ENCODE measurements around the gene ANKRD52.

The ANKRD52 gene

GRCh38 chr12:56221232-56221756, 36.9 kb downstream of the ANKRD52 start:
- TF ChIP-seq POU2F2 (IDR thresholded peaks at IDR 0.05; ENCODE audit: low read depth, low read length), result no peak
- FAIRE-seq (no peak), DNase-seq (ENCODE audit: insufficient read length, low spot score) (no peak)

- peak; percentile 40 for FAIRE-seq
- TF ChIP-seq SPI1 (IDR thresholded peaks at IDR 0.05; ENCODE audit: low read depth, low read length) (peak; percentile 33; the same call in 1 of the 2 replicates), TAF1 (IDR thresholded peaks at IDR 0.05; ENCODE audit: low read depth, low read length) (no peak), POLR2AphosphoS5 (IDR thresholded peaks at IDR 0.05; ENCODE audit: low read depth, low read length) (no peak), PAX5 (IDR thresholded peaks at IDR 0.05; ENCODE audit: insufficient read depth, low read length, severe bottlenecking) (no peak), POU2F2 (IDR thresholded peaks at IDR 0.05; ENCODE audit: low read depth, low read length) (no peak)
- no peak for DNase-seq (ENCODE audit: insufficient read length, low spot score)
Observed at GRCh38 chr12:56220611-56221231, 37.5 kb downstream of the ANKRD52 start.

- no peak for FAIRE-seq
- TF ChIP-seq POLR2AphosphoS5 (IDR thresholded peaks at IDR 0.05; ENCODE audit: low read depth, low read length) (no peak), PAX5 (IDR thresholded peaks at IDR 0.05; ENCODE audit: insufficient read depth, low read length, severe bottlenecking) (no peak), POLR2A (IDR thresholded peaks at IDR 0.05; ENCODE audit: low read depth, low read length) (no peak), SPI1 (IDR thresholded peaks at IDR 0.05; ENCODE audit: low read depth, low read length) (no peak), TAF1 (IDR thresholded peaks at IDR 0.05; ENCODE audit: low read depth, low read length) (no peak), POU2F2 (IDR thresholded peaks at IDR 0.05; ENCODE audit: low read depth, low read length) (no peak)
- DNase-seq (ENCODE audit: insufficient read length, low spot score), result no peak
Observed at GRCh38 chr12:56219840-56220239, 38.3 kb downstream of the ANKRD52 start.

- DNase-seq (ENCODE audit: insufficient read length, low spot score) (no peak), FAIRE-seq (no peak)
- TF ChIP-seq SPI1 (IDR thresholded peaks at IDR 0.05; ENCODE audit: low read depth, low read length) (no peak), PAX5 (IDR thresholded peaks at IDR 0.05; ENCODE audit: insufficient read depth, low read length, severe bottlenecking) (no peak), TAF1 (IDR thresholded peaks at IDR 0.05; ENCODE audit: low read depth, low read length) (no peak), POLR2A (IDR thresholded peaks at IDR 0.05; ENCODE audit: low read depth, low read length) (no peak), POLR2AphosphoS5 (IDR thresholded peaks at IDR 0.05; ENCODE audit: low read depth, low read length) (no peak), POU2F2 (IDR thresholded peaks at IDR 0.05; ENCODE audit: low read depth, low read length) (no peak)
Observed at GRCh38 chr12:56216461-56216860, 41.7 kb downstream of the ANKRD52 start.

- FAIRE-seq, result no peak
Observed at GRCh38 chr12:56213878-56214277, 44.3 kb downstream of the ANKRD52 start.

GRCh38 chr12:56212361-56212760, 45.8 kb downstream of the ANKRD52 start:
- no peak for FAIRE-seq
- TF ChIP-seq SPI1 (IDR thresholded peaks at IDR 0.05; ENCODE audit: low read depth, low read length) (no peak), TAF1 (IDR thresholded peaks at IDR 0.05; ENCODE audit: low read depth, low read length) (no peak), POLR2A (IDR thresholded peaks at IDR 0.05; ENCODE audit: low read depth, low read length) (no peak), POLR2AphosphoS5 (IDR thresholded peaks at IDR 0.05; ENCODE audit: low read depth, low read length) (no peak)

More at GRCh38 chr12:56213878-56214277, 44.3 kb downstream of the ANKRD52 start:
- TF ChIP-seq TAF1 (IDR thresholded peaks at IDR 0.05; ENCODE audit: low read depth, low read length) (no peak), POLR2AphosphoS5 (IDR thresholded peaks at IDR 0.05; ENCODE audit: low read depth, low read length) (no peak), PAX5 (IDR thresholded peaks at IDR 0.05; ENCODE audit: insufficient read depth, low read length, severe bottlenecking) (no peak), POU2F2 (IDR thresholded peaks at IDR 0.05; ENCODE audit: low read depth, low read length) (no peak), SPI1 (IDR thresholded peaks at IDR 0.05; ENCODE audit: low read depth, low read length) (no peak), POLR2A (IDR thresholded peaks at IDR 0.05; ENCODE audit: low read depth, low read length) (no peak)
- DNase-seq (ENCODE audit: insufficient read length, low spot score), result no peak

GRCh38 chr12:56208006-56208405, 50.2 kb downstream of the ANKRD52 start:
- no peak for FAIRE-seq
- TF ChIP-seq POLR2A (IDR thresholded peaks at IDR 0.05; ENCODE audit: low read depth, low read length) (no peak), TAF1 (IDR thresholded peaks at IDR 0.05; ENCODE audit: low read depth, low read length) (no peak), POLR2AphosphoS5 (IDR thresholded peaks at IDR 0.05; ENCODE audit: low read depth, low read length) (no peak), PAX5 (IDR thresholded peaks at IDR 0.05; ENCODE audit: insufficient read depth, low read length, severe bottlenecking) (no peak), POU2F2 (IDR thresholded peaks at IDR 0.05; ENCODE audit: low read depth, low read length) (no peak), SPI1 (IDR thresholded peaks at IDR 0.05; ENCODE audit: low read depth, low read length) (no peak)
- no peak for DNase-seq (ENCODE audit: insufficient read length, low spot score)

More at GRCh38 chr12:56212361-56212760, 45.8 kb downstream of the ANKRD52 start:
- DNase-seq (ENCODE audit: insufficient read length, low spot score), result no peak

- TF ChIP-seq TAF1 (IDR thresholded peaks at IDR 0.05; ENCODE audit: low read depth, low read length) (no peak), PAX5 (IDR thresholded peaks at IDR 0.05; ENCODE audit: insufficient read depth, low read length, severe bottlenecking) (no peak), POLR2A (IDR thresholded peaks at IDR 0.05; ENCODE audit: low read depth, low read length) (no peak), SPI1 (IDR thresholded peaks at IDR 0.05; ENCODE audit: low read depth, low read length) (no peak), POLR2AphosphoS5 (IDR thresholded peaks at IDR 0.05; ENCODE audit: low read depth, low read length) (no peak)
- FAIRE-seq (peak; percentile 33), DNase-seq (ENCODE audit: insufficient read length, low spot score) (no peak)
Observed at GRCh38 chr12:56206452-56207166, 51.6 kb downstream of the ANKRD52 start.

GRCh38 chr12:56205445-56205844, 52.7 kb downstream of the ANKRD52 start:
- TF ChIP-seq POLR2A (IDR thresholded peaks at IDR 0.05; ENCODE audit: low read depth, low read length) (no peak), TAF1 (IDR thresholded peaks at IDR 0.05; ENCODE audit: low read depth, low read length) (no peak), PAX5 (IDR thresholded peaks at IDR 0.05; ENCODE audit: insufficient read depth, low read length, severe bottlenecking) (no peak), SPI1 (IDR thresholded peaks at IDR 0.05; ENCODE audit: low read depth, low read length) (no peak), POLR2AphosphoS5 (IDR thresholded peaks at IDR 0.05; ENCODE audit: low read depth, low read length) (no peak), POU2F2 (IDR thresholded peaks at IDR 0.05; ENCODE audit: low read depth, low read length) (no peak)
- no peak for DNase-seq (ENCODE audit: insufficient read length, low spot score)
- no peak for FAIRE-seq
